Measurements from ENCODE around the gene ITM2C.

DNA sequence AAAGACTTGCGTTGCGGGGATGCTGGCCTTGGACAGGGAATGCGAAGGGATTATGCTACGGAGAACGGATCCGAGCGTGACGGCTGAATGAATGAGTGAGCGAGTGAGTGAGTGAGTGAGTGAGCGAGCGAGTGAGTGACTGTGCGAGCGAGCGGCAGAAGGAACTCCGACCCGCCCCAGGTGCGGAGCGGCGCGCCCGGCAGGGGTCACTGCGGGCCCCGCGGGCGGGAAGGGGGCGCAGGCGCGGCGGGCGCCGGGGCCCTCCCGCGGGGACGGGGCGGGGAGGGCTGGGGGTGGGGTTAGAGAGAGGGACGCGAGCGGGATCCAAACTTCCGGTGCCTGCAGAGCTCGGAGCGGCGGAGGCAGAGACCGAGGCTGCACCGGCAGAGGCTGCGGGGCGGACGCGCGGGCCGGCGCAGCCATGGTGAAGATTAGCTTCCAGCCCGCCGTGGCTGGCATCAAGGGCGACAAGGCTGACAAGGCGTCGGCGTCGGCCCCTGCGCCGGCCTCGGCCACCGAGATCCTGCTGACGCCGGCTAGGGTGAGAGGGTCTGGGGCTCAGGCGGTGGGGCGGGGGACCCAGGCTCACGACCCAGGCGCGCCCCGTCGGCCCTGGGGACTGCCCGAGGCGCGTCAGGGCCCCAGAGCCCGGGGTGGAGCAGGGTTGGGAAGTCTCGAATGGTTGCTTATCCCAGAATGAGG is at the start of gene ITM2C:
- TF ChIP-seq, protein P1, sequence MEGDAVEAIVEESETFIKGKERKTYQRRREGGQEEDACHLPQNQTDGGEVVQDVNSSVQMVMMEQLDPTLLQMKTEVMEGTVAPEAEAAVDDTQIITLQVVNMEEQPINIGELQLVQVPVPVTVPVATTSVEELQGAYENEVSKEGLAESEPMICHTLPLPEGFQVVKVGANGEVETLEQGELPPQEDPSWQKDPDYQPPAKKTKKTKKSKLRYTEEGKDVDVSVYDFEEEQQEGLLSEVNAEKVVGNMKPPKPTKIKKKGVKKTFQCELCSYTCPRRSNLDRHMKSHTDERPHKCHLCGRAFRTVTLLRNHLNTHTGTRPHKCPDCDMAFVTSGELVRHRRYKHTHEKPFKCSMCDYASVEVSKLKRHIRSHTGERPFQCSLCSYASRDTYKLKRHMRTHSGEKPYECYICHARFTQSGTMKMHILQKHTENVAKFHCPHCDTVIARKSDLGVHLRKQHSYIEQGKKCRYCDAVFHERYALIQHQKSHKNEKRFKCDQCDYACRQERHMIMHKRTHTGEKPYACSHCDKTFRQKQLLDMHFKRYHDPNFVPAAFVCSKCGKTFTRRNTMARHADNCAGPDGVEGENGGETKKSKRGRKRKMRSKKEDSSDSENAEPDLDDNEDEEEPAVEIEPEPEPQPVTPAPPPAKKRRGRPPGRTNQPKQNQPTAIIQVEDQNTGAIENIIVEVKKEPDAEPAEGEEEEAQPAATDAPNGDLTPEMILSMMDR (conservative IDR thresholded peaks at IDR 0.05; ENCODE audit: low read length) = peak; percentile 48
- no peak for TF ChIP-seq EZH2phosphoT487 (IDR thresholded peaks at IDR 0.05; ENCODE audit: borderline replicate concordance)
